DMS153 treated with DMSO at 0.1 percent for 48 hours (cell line): ENCODE measurements around the gene TM9SF4.
A peak's percentile ranks its signal among the peaks of the same experiment; 100 is the strongest.
"Not testable (repeated sequence)": the region's sequence is repeated elsewhere in the genome, so short reads cannot be mapped to it uniquely, and the experiment has no call there.

Experiments
- DNase-seq: peaks from one replicate; lab custom pipeline; 2025; ENCODE audit not compliant: unreplicated experiment; lab: John Stamatoyannopoulos, UW

Gene TM9SF4

GRCh38 chr20:32089637-32090362, 19.7 kb upstream of the TM9SF4 start:
- DNase-seq, result no peak

- peak; percentile 37 for DNase-seq
Observed at GRCh38 chr20:32091888-32092346, 17.6 kb upstream of the TM9SF4 start.

GRCh38 chr20:32098786-32099185, 10.7 kb upstream of the TM9SF4 start:
- no peak for DNase-seq

- no peak for DNase-seq
Observed at GRCh38 chr20:32108814-32109391, 611 bp upstream of the TM9SF4 start.

- DNase-seq, result no peak
Observed at GRCh38 chr20:32110173-32110704, 725 bp downstream of the TM9SF4 start.

GRCh38 chr20:32110727-32111126, 1.2 kb downstream of the TM9SF4 start:
- no peak for DNase-seq

GRCh38 chr20:32111156-32111686, 1.7 kb downstream of the TM9SF4 start:
- no peak for DNase-seq

GRCh38 chr20:32111753-32112152, 2.2 kb downstream of the TM9SF4 start:
- no peak for DNase-seq

GRCh38 chr20:32112841-32113240, 3.3 kb downstream of the TM9SF4 start:
- no peak for DNase-seq

- DNase-seq, result no peak
Observed at GRCh38 chr20:32113591-32114260, 4.2 kb downstream of the TM9SF4 start.

- no peak for DNase-seq
Observed at GRCh38 chr20:32114305-32114960, 4.9 kb downstream of the TM9SF4 start.

GRCh38 chr20:32115211-32115767, 5.8 kb downstream of the TM9SF4 start:
- DNase-seq, result no peak

- DNase-seq, result no peak
Observed at GRCh38 chr20:32116079-32116521, 6.6 kb downstream of the TM9SF4 start.

GRCh38 chr20:32116796-32117195, 7.3 kb downstream of the TM9SF4 start:
- not testable (repeated sequence) for DNase-seq

GRCh38 chr20:32118427-32118826, 8.9 kb downstream of the TM9SF4 start:
- DNase-seq, result not testable (repeated sequence)

GRCh38 chr20:32119734-32120133, 10.2 kb downstream of the TM9SF4 start:
- DNase-seq, result no peak

GRCh38 chr20:32121908-32122307, 12.4 kb downstream of the TM9SF4 start:
- not testable (repeated sequence) for DNase-seq

GRCh38 chr20:32123088-32123487, 13.6 kb downstream of the TM9SF4 start:
- DNase-seq, result no peak

- no peak for DNase-seq
Observed at GRCh38 chr20:32124916-32125454, 15.5 kb downstream of the TM9SF4 start.

- DNase-seq, result no peak
Observed at GRCh38 chr20:32125506-32125905, 16.0 kb downstream of the TM9SF4 start.
